OCI-LY7 (cell line): ENCODE results near the gene ZBTB20.

Source experiments
- EZH2phosphoT487 ChIP-seq: fragments of 200-600 bp; sonication (generic); IDR thresholded peaks from 2 replicates; pipeline ENCODE4 v1.6.1; 2018; ENCODE audit warnings: low read depth, borderline replicate concordance, mild to moderate bottlenecking, mixed run types, antibody characterized with exemption, low read length, moderate library complexity, mixed read lengths
- TF ChIP-seq, protein P1 (sequence below): fragments of 200-600 bp; sonication (generic); conservative IDR thresholded peaks from 2 replicates; pipeline ENCODE4 v1.5.1; 2014; ENCODE audit warnings: mild to moderate bottlenecking, antibody characterized with exemption, low read length, moderate library complexity, mixed read lengths

DNA sequence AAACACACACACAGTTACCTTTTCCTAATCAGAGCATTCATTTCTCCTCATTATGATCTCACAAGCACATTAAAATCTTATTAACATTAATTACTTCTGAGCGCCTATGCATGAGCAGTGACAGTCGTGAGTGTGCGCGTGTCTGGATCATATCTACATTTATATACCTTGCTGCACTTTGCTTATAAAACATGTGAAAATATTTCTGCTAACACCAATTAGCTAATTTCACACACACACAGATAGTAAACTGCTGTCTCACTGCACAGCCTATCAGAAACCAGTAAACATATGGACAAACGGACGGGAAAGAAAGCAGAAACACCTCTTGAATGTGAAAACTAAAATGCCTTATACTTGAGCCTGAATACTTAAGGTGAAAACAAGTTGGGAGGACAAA is 64.8 kb downstream of the ZBTB20 start:
- TF ChIP-seq, protein P1, sequence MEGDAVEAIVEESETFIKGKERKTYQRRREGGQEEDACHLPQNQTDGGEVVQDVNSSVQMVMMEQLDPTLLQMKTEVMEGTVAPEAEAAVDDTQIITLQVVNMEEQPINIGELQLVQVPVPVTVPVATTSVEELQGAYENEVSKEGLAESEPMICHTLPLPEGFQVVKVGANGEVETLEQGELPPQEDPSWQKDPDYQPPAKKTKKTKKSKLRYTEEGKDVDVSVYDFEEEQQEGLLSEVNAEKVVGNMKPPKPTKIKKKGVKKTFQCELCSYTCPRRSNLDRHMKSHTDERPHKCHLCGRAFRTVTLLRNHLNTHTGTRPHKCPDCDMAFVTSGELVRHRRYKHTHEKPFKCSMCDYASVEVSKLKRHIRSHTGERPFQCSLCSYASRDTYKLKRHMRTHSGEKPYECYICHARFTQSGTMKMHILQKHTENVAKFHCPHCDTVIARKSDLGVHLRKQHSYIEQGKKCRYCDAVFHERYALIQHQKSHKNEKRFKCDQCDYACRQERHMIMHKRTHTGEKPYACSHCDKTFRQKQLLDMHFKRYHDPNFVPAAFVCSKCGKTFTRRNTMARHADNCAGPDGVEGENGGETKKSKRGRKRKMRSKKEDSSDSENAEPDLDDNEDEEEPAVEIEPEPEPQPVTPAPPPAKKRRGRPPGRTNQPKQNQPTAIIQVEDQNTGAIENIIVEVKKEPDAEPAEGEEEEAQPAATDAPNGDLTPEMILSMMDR = no peak
- TF ChIP-seq EZH2phosphoT487 = no peak
